Peyer's patch (tissue), 4 donors: ENCODE data around the gene NUDT13. TPM values are rescaled to one million over a fixed set of nuclear protein-coding genes. Genes with fewer than 3 reads are reported as not detected.

Experiments used
- DNase-seq, 3 donors: peaks; one replicate each; pipeline ENCODE4 v3.0.0-alpha.2; 2017 to 2019
- H3K27ac ChIP-seq, 4 donors: fragments of 200-600 bp; sonication (generic); one replicate each; pipeline ENCODE4 v1.5.1; 2016 to 2019
- H3K27me3 ChIP-seq, 2 donors: fragments of 200-600 bp; sonication (generic); one replicate each; pipeline ENCODE4 v1.5.1; 2019
- H3K36me3 ChIP-seq, 3 donors: fragments of 200-600 bp; sonication (generic); one replicate each; pipeline ENCODE4 v1.5.1; 2016 to 2019
- H3K4me1 ChIP-seq, 4 donors: fragments of 200-600 bp; sonication (generic); one replicate each; pipeline ENCODE4 v1.5.1; 2016 to 2019
- H3K4me3 ChIP-seq, 4 donors: fragments of 200-600 bp; sonication (generic); 1 replicate in 3 of 4; 2 replicates in 1 of 4; pipeline ENCODE4 v1.5.1; 2016 to 2019; ENCODE audit warnings: mild to moderate bottlenecking in 1 of 4
- H3K9me3 ChIP-seq, 4 donors: fragments of 200-600 bp; sonication (generic); one replicate each; pipeline ENCODE4 v1.5.1; 2016 to 2019; ENCODE audit warnings: mild to moderate bottlenecking in 1 of 4
- POLR2A ChIP-seq, 2 donors: fragments of 450-650 bp; IDR thresholded peaks; one replicate each; pipeline ENCODE4 v1.5.1; 2017; ENCODE audit warnings: antibody characterized with exemption in 2 of 2, mild to moderate bottlenecking in 2 of 2, moderate library complexity in 2 of 2
- small RNA-seq, 2 donors: library from RNA; depleted of rRNA; stranded (forward); fragments of <200 nt; gene quantifications; one replicate each; pipeline ENCODE3, GENCODE V24; 2016
- total RNA-seq, 4 donors: library from RNA; depleted of rRNA; stranded (reverse); fragments of >200 nt; gene quantifications; one replicate each; pipeline ENCODE4 v1.1.0, GENCODE V29; 2016
- TF ChIP-seq, protein P1 (sequence below), 6 experiments: fragments of 450-650 bp in 4 of 6; fragments of 200-600 bp in 2 of 6; sonication (generic) in 1 of 6; IDR thresholded peaks; one replicate each; pipeline ENCODE4 v1.5.1; 2017 to 2019; ENCODE audit warnings: antibody characterized with exemption in 6 of 6, mild to moderate bottlenecking in 3 of 6, moderate library complexity in 1 of 6

Gene NUDT13
- total RNA-seq, 4 donors from 2014 or later: 1.9 to 4.0 (median 2.6) TPM

DNA sequence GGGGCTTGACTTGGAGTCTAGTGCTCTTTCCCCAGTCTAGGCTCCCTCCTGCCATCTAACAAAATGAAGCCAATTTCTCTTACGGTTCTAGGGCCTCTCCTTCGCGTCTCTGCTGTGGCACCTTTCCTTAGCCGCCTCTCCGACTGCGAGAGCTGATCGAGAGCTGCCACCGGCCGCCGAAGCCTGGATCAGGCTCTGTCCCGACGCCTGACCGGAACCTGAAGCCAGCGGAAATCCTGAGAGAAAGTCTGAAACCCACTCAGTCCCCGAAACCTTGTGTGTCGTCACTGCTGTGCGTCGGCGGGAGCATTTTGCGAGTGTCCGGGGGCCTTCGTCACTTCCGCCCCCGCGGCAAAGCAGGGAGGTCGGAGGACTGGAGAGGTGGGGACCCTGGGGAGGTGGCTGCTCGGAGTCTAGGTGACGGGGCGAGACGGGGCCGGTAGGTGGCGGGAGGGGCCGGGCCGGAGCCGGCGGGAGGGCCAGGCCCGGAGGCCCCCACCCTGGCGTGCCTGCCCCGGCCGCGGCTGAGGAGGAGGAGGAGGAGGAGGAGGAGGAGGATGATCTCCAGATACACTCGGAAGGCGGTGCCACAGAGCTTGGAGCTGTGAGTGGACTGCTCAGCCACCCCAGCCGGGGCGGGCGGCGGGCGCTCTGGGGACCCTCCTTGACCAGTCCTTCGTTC is 57.7 kb downstream of the NUDT13 start, which contains the start of the genes ECD and FAM149B1:
Gene ECD, minus strand, starts transcription at position 226 of the 682 bp plus-strand sequence. CDS start 4,071 bp downstream, outside the sequence.
Gene FAM149B1, plus strand, starts transcription at position 337 of the 682 bp plus-strand sequence. Its CDS starts 221 bp downstream, at position 558.
- H3K27me3 ChIP-seq: no peaks in the 10 kb centered on the region
- TF ChIP-seq, protein P1, sequence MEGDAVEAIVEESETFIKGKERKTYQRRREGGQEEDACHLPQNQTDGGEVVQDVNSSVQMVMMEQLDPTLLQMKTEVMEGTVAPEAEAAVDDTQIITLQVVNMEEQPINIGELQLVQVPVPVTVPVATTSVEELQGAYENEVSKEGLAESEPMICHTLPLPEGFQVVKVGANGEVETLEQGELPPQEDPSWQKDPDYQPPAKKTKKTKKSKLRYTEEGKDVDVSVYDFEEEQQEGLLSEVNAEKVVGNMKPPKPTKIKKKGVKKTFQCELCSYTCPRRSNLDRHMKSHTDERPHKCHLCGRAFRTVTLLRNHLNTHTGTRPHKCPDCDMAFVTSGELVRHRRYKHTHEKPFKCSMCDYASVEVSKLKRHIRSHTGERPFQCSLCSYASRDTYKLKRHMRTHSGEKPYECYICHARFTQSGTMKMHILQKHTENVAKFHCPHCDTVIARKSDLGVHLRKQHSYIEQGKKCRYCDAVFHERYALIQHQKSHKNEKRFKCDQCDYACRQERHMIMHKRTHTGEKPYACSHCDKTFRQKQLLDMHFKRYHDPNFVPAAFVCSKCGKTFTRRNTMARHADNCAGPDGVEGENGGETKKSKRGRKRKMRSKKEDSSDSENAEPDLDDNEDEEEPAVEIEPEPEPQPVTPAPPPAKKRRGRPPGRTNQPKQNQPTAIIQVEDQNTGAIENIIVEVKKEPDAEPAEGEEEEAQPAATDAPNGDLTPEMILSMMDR (IDR thresholded peaks at IDR 0.05): peak; percentile 2 to 45 (median 30)
- peak; percentile 87 to 92 for TF ChIP-seq POLR2A (IDR thresholded peaks at IDR 0.05)
- peaks cover 0 to 4% (median 0%) of the 10 kb centered on the region in 3 donors for H3K36me3 ChIP-seq
- H3K9me3 ChIP-seq: no peaks in the 10 kb centered on the region
- H3K4me1 ChIP-seq: peaks cover 0 to 15% (median 2%) of the 10 kb centered on the region in 4 donors
- H3K27ac ChIP-seq: peak within 1 kb of the TSS; percentile 87 to 95 (median 92)
- H3K4me3 ChIP-seq: peak within 1 kb of the TSS; percentile 65 to 86 (median 74)
- peak; percentile 94 to 96 (median 94) for DNase-seq

DNA sequence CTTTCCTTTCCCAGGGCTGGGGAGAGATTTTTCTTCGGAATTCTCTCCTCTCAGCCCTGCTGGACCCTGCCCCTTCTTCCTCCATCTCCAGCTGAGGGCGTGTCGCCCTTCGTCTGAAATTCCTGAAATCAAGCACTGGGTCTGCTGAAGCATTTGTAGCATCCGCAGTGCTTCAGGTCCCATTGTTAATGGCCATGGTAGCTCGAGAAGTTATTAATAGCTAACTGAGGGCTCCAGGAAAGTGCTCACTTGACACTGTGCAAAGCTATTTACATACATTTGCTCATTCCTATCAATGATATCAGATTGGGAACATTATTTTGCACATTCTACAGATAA is 58.2 kb downstream of the NUDT13 start:
- no peaks in the 10 kb centered on the region for H3K36me3 ChIP-seq
- H3K4me1 ChIP-seq: peaks cover 0 to 15% (median 2%) of the 10 kb centered on the region in 4 donors
- H3K27me3 ChIP-seq: no peaks in the 10 kb centered on the region
- peak overlapping the region; percentile 87 to 95 (median 92) for H3K27ac ChIP-seq
- TF ChIP-seq, protein P1 (IDR thresholded peaks at IDR 0.05): peak in 1 of 6 experiments; percentile 3
- no peak for TF ChIP-seq POLR2A (IDR thresholded peaks at IDR 0.05)
- H3K9me3 ChIP-seq: no peaks in the 10 kb centered on the region
- H3K4me3 ChIP-seq: peak overlapping the region; percentile 65 to 86 (median 74)
- DNase-seq: no peak

DNA sequence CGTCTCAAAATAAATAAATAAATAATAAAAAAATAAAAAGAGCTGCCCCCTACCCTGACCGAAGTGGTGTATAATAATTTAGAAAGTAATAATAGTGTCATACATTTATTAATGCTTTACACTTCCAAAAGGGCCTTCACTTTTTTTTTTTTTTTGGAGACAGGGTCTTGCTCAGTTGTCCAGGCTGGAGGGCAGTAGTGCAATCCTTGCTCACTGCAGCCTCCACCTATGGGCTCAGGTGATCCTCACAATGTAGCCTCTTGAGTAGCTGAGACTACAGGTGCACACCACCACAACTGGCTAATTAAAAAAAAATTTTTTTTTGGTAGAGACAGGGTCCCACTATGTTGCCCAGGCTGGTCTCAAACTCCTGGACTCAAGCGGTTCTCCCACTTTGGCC is 59.1 kb downstream of the NUDT13 start:
- Histone ChIP-seq H3K27ac (no peak overlapping the region), H3K9me3 (no peaks in the 10 kb centered on the region), H3K4me3 (no peak overlapping the region), H3K4me1 (peaks cover 0 to 15% (median 2%) of the 10 kb centered on the region in 4 donors), H3K36me3 (no peaks in the 10 kb centered on the region), H3K27me3 (no peaks in the 10 kb centered on the region)
- no peak for DNase-seq
- TF ChIP-seq POLR2A (IDR thresholded peaks at IDR 0.05): no peak
- TF ChIP-seq, protein P1 (IDR thresholded peaks at IDR 0.05): no peak

DNA sequence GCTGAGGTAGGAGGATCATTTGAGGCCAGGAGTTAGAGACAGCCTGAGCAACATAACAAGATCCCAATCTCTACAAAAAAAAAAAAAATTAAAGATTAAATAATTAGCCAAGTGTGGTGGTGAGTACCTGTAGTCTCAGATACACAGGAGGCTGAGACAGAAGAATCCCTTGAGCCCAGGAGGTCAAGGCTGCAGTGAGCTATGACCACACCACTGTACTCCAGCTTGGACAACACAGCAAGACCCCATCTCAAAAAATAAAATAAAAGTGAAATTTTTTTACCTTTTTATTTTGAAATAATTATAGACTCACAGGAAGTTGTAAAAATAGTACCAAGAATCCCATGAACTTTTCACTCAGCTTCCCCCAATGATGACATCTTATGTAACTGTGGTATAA is 62.6 kb downstream of the NUDT13 start:
- DNase-seq: no peak
- Histone ChIP-seq H3K27me3 (no peaks in the 10 kb centered on the region), H3K27ac (no peak overlapping the region), H3K36me3 (peaks cover 0 to 17% (median 0%) of the 10 kb centered on the region in 3 donors), H3K4me1 (peaks cover 0 to 8% (median 2%) of the 10 kb centered on the region in 4 donors), H3K4me3 (no peak overlapping the region), H3K9me3 (no peaks in the 10 kb centered on the region)
- TF ChIP-seq POLR2A (IDR thresholded peaks at IDR 0.05): no peak
- TF ChIP-seq, protein P1 (IDR thresholded peaks at IDR 0.05): no peak

DNA sequence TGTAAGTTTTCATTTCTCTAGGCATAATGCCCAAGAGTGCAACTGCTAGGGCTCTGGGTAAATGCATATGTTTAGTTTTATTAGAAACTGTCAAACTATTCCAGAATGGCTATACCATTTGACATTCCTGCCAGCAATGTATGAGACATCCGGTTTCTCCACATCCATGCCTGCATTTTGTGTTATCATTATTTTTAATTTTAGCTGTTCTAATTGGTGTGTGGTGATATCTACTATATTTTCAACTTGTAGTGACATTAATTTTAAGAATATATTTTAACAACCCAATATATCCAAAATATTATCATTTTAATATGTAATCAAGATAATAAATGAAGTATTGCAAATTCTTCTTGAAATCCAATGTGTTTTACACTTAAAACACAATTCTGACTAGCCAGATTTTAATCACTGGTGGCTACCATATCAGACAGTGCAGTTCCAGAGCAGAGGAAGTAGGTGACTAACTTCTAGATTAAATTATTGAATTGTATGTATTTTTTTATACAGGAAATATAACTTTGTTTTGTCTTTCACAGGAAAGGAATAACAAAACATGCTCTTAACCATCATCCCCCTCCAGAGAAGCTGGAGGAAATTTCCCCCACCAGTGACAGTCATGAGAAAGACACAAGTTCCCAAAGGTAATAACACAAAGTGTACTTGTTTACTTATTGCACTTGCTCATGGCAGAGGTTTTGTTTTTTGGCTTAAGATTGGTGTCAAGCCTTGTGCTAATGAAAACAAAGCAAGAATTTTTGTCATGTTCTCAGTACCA is 64.1 kb downstream of the NUDT13 start:
- no peak overlapping the region for H3K27ac ChIP-seq
- TF ChIP-seq, protein P1 (IDR thresholded peaks at IDR 0.05): no peak
- TF ChIP-seq POLR2A (IDR thresholded peaks at IDR 0.05): no peak
- H3K4me1 ChIP-seq: peaks cover 0 to under 1% (median 0%) of the 10 kb centered on the region in 4 donors
- no peaks in the 10 kb centered on the region for H3K27me3 ChIP-seq
- H3K4me3 ChIP-seq: no peak overlapping the region
- no peaks in the 10 kb centered on the region for H3K9me3 ChIP-seq
- DNase-seq: no peak
- H3K36me3 ChIP-seq: peaks cover 0 to 26% (median 0%) of the 10 kb centered on the region in 3 donors

Small RNAs within 50 kb of the gene (small RNA-seq; reads per million reads assigned to genes)
- 0 reads per million in 2 donors for gene RF00019
- 0.70 to 3.6 reads per million in 2 donors for gene SNORA11F

Other genes with a start within 250 kb of the NUDT13 start
- under 1 TPM in 2 of 4 donors, not detected in 2; 0.40 to 0.76 TPM for gene OIT3, start 216.7 kb upstream of the NUDT13 start, total RNA-seq
- gene PLA2G12B, start 155.6 kb upstream of the NUDT13 start, total RNA-seq: 10 to 100 TPM in 3 of 4 donors, 1 to 10 TPM in 1; 6.6 to 94.6 (median 68.1) TPM
- 10 to 100 TPM; 13.9 to 19.0 (median 15.2) TPM for gene P4HA1, start 13.6 kb upstream of the NUDT13 start, total RNA-seq
- 10 to 100 TPM; 22.9 to 57.8 (median 32.9) TPM for gene ECD, start 57.6 kb downstream of the NUDT13 start, total RNA-seq
- gene FAM149B1, start 57.7 kb downstream of the NUDT13 start, total RNA-seq: 10 to 100 TPM in 2 of 4 donors, 1 to 10 TPM in 2; 7.4 to 21.6 (median 13.2) TPM
- gene DNAJC9, start 136.8 kb downstream of the NUDT13 start, total RNA-seq: 10 to 100 TPM; 13.8 to 47.0 (median 17.0) TPM
- gene MRPS16, start 142.2 kb downstream of the NUDT13 start, total RNA-seq: 10 to 100 TPM; 39.8 to 69.3 (median 40.1) TPM
- 1 to 10 TPM in 3 of 4 donors, under 1 TPM in 1; 0.88 to 5.8 (median 2.5) TPM for gene CFAP70, start 248.4 kb downstream of the NUDT13 start, total RNA-seq